AG09319 (cell line): Measurements from ENCODE around the gene KIAA0930.

Experiments
- DNase-seq: peaks from one replicate; pipeline ENCODE4 v3.0.0-alpha.2; 2010; ENCODE audit warnings: low read depth; ENCODE audit errors: extremely low read depth
- TF ChIP-seq, protein P1 (sequence below): IDR thresholded peaks from 2 replicates; pipeline ENCODE4 v1.5.1; 2011; ENCODE audit warnings: low read depth, mild to moderate bottlenecking, inconsistent platforms, low read length, moderate library complexity

The KIAA0930 gene

DNA sequence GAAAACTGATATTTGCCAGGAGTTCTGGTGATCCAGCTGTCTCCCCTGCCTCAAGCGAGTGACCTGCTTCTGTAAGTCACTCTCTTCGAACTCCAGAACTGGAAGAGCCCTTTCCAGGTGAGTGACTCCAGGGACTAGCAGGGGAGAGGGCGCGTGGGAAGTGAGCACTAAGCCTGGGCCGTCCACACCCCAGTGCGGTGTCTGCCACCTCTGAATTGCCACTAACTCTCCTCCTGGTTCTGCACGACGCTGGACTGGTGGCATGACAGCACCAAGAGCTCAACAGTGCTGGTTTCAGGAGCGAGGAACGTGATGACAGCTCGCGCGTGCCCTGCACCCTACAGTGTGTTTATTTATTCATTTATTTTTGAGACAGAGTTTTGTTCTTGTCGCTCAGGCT is 22.9 kb downstream of the KIAA0930 start:
- no peak for DNase-seq
- TF ChIP-seq, protein P1, sequence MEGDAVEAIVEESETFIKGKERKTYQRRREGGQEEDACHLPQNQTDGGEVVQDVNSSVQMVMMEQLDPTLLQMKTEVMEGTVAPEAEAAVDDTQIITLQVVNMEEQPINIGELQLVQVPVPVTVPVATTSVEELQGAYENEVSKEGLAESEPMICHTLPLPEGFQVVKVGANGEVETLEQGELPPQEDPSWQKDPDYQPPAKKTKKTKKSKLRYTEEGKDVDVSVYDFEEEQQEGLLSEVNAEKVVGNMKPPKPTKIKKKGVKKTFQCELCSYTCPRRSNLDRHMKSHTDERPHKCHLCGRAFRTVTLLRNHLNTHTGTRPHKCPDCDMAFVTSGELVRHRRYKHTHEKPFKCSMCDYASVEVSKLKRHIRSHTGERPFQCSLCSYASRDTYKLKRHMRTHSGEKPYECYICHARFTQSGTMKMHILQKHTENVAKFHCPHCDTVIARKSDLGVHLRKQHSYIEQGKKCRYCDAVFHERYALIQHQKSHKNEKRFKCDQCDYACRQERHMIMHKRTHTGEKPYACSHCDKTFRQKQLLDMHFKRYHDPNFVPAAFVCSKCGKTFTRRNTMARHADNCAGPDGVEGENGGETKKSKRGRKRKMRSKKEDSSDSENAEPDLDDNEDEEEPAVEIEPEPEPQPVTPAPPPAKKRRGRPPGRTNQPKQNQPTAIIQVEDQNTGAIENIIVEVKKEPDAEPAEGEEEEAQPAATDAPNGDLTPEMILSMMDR, result no peak

DNA sequence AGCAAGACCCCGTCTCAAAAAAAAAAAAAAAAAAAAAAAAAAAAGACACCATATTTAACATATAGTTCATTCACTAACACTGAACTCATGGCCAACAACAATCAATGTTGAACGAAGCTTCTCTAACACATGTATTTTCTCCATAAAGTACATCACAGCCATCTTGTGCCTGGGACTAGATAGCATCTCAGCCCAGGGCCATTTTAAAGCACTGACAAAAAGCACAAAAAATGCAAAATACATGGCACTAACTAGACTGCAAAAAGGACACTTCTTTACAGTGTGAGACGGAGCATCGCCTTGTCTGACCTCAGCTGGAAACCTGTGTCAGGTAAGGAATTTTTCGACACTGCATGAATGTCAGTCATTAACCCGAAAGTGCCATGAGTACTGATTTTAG is 23.3 kb downstream of the KIAA0930 start:
- TF ChIP-seq, protein P1, result no peak
- no peak for DNase-seq

DNA sequence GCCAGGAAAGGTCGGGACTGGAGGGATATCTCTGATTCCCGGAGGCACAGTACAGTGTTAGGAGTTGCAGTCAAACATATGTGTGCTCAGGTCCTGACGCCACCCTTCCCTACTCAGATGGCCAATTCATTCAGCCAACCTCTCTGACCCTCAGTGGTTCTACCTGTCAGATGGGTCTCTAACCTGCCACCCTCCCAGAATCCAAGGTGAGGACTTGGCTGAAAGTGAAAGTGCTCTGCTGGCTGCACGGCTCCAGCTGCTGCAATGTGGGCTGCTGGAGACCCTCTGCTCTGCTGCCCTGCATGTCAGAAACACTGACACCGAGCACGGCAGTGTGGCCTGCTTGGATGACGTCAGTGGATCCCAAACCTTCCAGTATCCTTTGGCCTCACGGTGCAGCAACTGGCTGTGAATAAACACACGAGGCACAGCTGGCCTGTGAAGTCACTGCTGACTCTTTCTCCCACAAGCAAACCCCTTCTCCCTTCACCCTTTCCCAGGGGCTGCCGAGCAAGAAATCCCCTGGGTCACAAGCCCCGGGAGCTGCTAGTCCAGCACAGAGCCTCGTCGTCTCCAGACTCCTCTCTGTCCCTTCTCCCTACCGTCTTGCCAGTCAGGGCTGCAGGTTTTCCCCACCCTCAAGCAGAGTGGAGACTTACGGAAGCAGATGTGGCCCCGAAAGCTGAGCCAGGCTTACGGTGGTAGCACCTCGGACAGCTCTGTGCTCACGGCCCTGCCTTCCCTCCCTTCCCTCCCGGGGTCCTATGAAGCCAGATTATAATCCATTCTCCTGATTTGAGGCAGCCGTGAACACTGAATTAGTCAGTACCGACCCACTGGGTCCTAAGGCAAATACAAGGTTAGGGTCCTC is 24.3 kb downstream of the KIAA0930 start:
- TF ChIP-seq, protein P1, result no peak
- DNase-seq, result no peak

DNA sequence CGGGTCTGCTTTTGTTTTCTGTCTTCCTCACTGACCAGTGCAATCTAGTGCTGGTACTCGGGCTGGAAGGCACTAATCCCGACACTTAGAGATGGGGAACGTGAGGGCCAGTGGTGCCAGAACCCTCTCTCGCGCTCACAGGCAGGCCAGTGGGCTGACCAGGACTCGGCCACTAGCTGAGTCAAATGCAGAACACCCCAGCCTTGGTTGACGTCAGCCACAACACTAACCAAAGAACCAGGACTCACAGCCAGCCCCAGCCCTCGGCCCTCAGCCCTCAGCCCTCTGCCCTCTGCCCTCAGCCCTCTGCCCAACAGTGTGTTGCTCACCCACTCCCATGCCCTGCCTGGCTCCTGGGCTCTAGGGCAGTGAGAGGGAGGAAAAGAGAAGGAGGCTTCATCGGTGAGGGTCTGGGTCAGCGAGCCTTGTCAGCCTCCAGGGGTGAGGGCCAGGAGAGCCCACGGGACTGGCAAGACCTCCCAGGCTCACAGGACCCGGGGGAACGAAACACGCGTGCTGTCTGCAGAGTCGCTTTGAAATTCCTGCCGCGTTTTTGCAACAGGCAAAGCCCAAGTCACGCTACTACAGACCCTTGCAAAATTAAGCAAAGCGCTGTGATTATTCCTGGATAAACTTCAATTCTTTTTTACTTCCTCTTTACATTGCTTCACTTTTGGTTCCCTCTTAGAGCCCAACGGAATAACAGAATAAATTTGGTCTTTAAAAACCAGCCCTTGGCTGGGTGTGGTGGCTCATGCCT is 27.5 kb downstream of the KIAA0930 start:
- DNase-seq, result no peak
- TF ChIP-seq, protein P1, result no peak

DNA sequence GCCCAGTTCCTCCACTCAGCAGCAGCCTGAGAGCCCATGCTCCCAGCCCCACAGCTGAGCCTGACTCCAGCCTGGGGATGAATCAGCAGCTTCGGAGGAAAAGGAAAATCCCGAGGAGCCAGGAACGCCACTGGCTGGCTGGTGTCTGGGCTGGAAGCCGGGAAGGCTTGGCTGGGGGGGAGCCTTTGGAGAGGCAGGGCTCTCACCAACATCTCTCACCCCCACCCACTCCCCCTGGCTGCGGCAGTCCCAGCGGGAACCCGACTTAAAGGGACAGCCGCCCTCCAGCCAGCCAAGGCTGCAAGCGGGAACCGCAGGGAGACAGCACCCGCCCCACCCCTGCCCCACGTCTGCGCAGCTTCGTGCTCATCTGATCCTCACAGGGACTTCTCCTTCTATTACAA is 28.4 kb downstream of the KIAA0930 start:
- peak; percentile 69 for DNase-seq
- TF ChIP-seq, protein P1, result no peak; the same call in 1 of the 2 replicates

DNA sequence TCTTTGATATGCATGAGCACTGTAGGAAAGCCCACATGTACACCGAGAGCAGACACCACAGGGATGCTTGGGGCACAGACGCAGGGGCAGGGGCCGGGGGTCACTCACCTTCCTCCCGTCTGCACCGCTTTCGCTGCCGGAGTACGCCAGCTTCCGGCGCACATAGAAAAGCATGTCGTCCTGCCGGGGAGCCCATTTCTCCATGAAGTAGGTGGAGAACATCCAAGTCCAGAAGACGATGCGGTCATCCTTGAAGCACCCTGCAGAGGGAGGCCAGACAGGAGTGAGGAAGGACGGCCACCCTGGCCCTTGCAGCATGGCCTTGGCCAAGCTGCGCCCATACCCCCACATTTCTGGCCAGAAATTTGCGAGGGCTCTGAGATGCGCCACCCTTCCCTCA is 28.8 kb downstream of the KIAA0930 start:
- no peak for DNase-seq
- TF ChIP-seq, protein P1, result no peak; the same call in 1 of the 2 replicates

DNA sequence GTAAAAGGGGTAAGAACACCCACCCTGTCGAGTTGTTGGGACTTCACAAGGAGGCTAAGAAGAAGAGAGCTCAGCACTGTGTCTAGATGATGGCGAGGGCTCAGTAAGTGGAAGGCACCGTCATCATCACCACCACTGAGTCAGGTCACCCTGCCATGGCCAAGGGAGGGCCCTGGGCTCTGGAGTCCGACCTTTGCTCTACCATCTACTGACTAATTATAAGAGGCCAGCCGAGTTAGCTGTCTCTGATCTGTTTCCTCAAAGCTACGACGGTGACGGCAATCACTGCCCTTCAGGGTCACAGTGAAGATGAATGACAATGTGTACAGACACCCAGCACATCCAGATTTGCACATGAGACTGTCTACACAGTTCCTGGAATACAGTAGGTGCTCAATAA is 29.3 kb downstream of the KIAA0930 start:
- TF ChIP-seq, protein P1, result no peak
- DNase-seq, result no peak
